Measurements from ENCODE around the gene TRIM45.
"Not testable (repeated sequence)": the region's sequence is repeated elsewhere in the genome, so short reads cannot be mapped to it uniquely, and the experiment has no call there.

The TRIM45 gene

DNA sequence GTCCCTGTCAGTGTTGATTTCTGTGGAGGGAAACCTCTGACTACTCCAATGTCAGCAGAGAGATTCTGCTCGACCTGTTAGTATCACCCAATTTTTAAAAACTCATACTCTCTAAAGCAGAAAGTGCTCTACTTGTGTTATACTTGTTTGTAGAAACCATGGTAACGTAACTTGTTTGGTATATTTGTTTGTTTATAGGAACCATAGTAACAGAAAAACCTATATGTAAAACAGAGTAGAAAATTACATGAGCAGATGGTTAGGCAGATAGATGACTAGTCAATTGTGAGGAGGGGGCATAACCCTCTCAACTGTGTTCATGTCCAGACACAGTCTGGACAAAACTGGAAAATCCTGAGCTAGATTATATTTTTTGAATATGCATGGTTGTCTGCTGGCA is 6.7 kb downstream of the TRIM45 start:
- TF ChIP-seq POLR2AphosphoS5 (IDR thresholded peaks at IDR 0.05; ENCODE audit: low read depth, low read length), result no peak
- no peak for TF ChIP-seq POLR2A (IDR thresholded peaks at IDR 0.05; ENCODE audit: low read depth, low read length)
- no peak for TF ChIP-seq TAF1 (IDR thresholded peaks at IDR 0.05; ENCODE audit: borderline replicate concordance, low read depth, low read length)
- DNase-seq (ENCODE audit: insufficient read length), result no peak
- FAIRE-seq, result no peak

DNA sequence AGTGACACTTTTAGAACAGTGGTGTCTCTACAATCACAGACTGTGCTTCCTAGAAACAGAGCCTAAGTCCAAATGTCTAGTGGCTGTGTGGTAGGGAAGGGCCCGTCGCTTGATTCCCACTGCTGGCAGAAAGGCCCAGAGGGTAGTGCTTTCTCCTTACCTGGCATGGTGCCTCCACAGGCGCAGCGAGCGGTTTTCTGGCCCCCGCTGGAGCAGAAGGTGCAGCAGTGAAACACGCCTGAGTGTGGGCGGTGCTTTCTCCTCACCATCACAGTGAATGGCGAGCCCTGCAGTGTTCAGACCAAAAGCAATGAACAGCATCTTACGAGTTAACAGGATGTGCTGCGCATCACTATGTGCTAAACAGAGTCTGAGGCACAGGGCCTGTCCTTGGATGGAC is 8.3 kb downstream of the TRIM45 start:
- TF ChIP-seq POLR2A (IDR thresholded peaks at IDR 0.05; ENCODE audit: low read depth, low read length) (no peak), POLR2AphosphoS5 (IDR thresholded peaks at IDR 0.05; ENCODE audit: low read depth, low read length) (no peak), TAF1 (IDR thresholded peaks at IDR 0.05; ENCODE audit: borderline replicate concordance, low read depth, low read length) (no peak)
- FAIRE-seq (no peak), DNase-seq (ENCODE audit: insufficient read length) (no peak)

DNA sequence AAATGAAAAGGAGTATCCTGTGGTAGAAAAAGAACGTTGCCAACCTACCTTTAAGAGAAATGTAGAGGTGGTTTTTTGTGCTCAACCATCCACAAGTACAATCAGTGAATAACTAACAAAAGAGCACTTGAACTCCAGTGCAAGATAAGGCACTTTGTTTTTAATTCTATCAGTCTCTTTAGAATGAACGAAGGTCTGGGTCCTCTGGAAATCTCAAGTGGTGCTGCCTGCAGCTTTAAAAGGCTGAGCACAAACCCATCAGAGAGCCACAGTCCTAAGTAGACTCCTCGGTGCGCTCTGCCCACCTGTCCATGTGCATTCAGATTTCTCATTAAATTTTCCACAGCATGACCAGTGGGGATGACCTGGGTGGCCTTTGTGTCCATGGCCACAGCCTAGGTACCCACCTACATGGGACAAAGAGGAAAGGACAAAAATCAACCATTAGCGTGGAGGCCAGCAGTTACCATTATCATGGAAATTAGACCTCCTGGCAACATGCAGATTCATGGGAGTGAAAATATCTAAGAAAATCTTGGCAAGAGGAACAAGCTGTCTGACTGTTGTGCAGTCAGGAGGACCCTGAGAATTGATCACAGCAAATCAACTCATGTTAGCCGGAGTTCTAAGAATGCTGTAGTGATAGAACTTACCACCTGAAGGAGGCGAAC is 9.4 kb downstream of the TRIM45 start:
- DNase-seq (ENCODE audit: insufficient read length) (no peak), FAIRE-seq (no peak)
- TF ChIP-seq TAF1 (IDR thresholded peaks at IDR 0.05; ENCODE audit: borderline replicate concordance, low read depth, low read length), result no peak
- no peak for TF ChIP-seq POLR2A (IDR thresholded peaks at IDR 0.05; ENCODE audit: low read depth, low read length)
- no peak for TF ChIP-seq POLR2AphosphoS5 (IDR thresholded peaks at IDR 0.05; ENCODE audit: low read depth, low read length)

DNA sequence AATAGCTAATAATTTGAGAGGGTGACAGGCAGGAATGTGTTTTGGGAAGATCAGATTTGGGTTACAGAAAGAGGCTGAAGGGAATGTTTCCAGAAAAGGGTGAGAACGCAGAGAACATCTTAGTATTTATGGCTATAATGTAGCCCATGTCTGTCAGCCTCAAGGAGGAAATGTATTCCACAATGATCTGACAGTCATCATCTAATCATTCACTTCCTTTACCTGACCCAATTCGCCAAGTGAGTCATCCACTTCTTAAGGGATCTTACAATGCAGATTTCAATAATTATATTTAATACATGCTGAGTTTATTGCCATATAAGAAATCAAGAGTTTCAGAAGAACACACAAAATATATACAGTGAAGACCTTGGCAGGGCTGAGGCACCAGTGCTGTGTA is 10.8 kb downstream of the TRIM45 start:
- TF ChIP-seq POLR2AphosphoS5 (IDR thresholded peaks at IDR 0.05; ENCODE audit: low read depth, low read length), result no peak
- no peak for TF ChIP-seq POLR2A (IDR thresholded peaks at IDR 0.05; ENCODE audit: low read depth, low read length)
- TF ChIP-seq TAF1 (IDR thresholded peaks at IDR 0.05; ENCODE audit: borderline replicate concordance, low read depth, low read length), result no peak

DNA sequence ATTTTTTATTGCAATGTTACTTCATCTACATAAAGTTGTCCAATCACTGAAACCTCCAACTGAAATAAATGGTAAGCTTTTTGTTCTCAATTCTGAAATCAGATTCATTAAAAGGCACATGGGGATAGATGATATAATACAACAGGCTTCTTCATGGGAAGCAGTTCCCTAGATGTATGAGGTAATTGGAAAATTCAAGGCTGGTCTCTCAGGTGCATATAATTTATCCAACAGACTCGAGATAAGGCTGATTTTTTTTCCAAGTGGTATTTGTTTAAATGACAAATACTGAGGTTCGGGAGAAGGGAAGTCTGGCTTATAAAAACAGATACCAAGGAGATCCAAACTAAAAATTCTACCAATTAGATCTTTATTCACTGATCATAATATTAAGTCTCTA is 14.2 kb downstream of the TRIM45 start:
- FAIRE-seq (no peak), DNase-seq (ENCODE audit: insufficient read length) (no peak)
- TF ChIP-seq TAF1 (IDR thresholded peaks at IDR 0.05; ENCODE audit: borderline replicate concordance, low read depth, low read length), result no peak

More for the DNA sequence above, 10.8 kb downstream of the TRIM45 start:
- DNase-seq (ENCODE audit: insufficient read length), result no peak
- no peak for FAIRE-seq

DNA sequence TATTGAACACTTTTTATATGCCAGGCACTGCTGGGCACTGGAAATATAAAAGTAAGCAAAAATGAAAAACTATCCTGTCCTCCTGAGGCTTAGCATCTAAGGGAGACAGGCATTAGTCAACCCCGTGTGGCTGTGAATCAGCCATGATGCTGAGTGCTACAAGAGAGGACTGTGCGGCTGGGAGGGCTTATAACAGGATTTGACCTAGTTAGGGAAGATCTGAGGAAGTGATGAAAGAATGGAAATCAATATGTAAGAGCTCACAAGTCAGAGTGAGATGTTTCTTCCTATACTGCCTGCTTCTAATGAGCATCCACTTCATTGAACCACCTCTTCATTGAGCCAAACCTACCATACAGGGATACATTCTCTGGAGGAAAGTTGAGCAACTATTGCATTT is 15.1 kb downstream of the TRIM45 start:
- no peak for FAIRE-seq
- DNase-seq (ENCODE audit: insufficient read length), result no peak

DNA sequence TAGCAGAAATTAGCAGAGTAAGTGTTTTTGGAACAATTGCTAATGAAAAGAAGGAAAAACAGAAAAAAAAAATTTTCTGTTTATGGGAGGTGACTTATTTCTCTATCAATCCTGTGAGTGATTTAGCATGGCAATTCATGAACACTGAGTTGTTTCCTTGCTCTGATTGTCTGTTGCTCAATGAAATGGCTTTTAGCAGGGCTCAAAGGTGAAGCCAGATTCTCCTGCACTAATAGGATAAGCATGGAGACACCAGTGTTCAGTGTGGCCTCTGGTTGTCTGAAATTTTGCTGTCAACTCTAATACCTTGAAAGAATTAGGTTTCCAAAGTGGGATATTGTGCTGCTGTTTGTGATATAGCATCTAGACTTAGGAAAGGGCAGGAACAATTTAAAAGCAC is 15.8 kb downstream of the TRIM45 start:
- TF ChIP-seq POLR2AphosphoS5 (IDR thresholded peaks at IDR 0.05; ENCODE audit: low read depth, low read length), result no peak
- no peak for TF ChIP-seq TAF1 (IDR thresholded peaks at IDR 0.05; ENCODE audit: borderline replicate concordance, low read depth, low read length)
- TF ChIP-seq POLR2A (IDR thresholded peaks at IDR 0.05; ENCODE audit: low read depth, low read length), result no peak
- FAIRE-seq (no peak), DNase-seq (ENCODE audit: insufficient read length) (no peak)

More for the DNA sequence above, 15.1 kb downstream of the TRIM45 start:
- TF ChIP-seq POLR2A (IDR thresholded peaks at IDR 0.05; ENCODE audit: low read depth, low read length), result no peak
- TF ChIP-seq POLR2AphosphoS5 (IDR thresholded peaks at IDR 0.05; ENCODE audit: low read depth, low read length), result no peak

DNA sequence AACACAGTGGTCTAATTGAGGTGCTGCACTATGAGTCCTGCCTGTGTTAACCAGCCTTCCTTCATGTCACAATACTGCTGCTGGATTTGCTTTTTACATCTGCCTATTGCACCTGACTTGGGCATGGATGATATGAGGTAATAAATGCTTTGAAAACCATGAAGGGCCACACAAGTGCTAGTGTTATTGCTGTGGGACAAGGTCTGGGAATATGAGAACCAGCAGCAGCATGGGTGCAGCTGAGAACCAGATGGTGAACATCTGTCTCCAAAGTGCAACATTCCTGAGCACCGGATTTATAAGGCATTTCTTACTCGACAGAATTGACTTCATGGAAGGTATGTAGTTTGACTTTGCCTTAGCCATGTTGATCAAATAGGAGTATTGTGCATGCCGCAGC is 16.6 kb downstream of the TRIM45 start:
- TF ChIP-seq TAF1 (IDR thresholded peaks at IDR 0.05; ENCODE audit: borderline replicate concordance, low read depth, low read length), result no peak
- no peak for TF ChIP-seq POLR2AphosphoS5 (IDR thresholded peaks at IDR 0.05; ENCODE audit: low read depth, low read length)
- no peak for TF ChIP-seq POLR2A (IDR thresholded peaks at IDR 0.05; ENCODE audit: low read depth, low read length)
- DNase-seq (ENCODE audit: insufficient read length) (no peak), FAIRE-seq (no peak)

DNA sequence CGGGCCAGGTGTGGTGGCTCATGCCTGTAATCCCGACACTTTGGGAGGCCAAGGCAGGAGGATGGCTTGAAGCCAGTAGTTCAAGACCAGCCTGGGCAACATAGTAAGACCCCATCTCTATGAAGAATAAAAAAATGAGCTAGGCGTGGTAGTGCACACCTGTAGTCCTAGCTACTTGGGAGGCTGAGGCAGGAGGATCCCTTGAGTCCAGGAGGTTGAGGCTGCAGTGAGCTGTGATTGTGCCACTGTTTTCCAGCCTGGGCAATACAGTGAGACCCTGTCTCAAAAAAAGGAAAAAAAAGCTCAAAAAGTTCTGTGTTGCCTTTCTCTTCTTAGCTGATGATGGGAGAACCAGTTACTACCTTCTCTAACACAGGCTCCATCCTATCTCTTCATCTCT is 19.7 kb downstream of the TRIM45 start:
- not testable (repeated sequence) for DNase-seq (ENCODE audit: insufficient read length); FAIRE-seq

DNA sequence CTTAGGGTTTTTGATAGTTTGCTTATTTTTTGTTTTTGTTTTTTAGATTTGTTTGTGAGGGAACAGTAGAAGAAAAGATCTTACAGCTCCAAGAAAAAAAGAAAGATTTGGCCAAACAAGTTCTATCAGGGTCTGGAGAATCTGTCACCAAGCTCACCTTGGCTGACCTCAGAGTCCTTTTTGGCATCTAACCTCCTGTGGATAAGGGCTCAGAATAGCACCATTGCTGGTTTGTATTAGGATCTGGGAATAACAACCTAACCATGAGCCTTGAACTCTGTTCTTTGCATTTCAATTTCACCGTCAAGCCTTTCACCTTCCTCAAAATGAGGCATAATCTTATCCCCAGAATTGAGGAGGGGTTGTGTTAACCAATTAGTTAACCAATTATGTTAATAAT is 20.2 kb downstream of the TRIM45 start:
- FAIRE-seq (no peak), DNase-seq (ENCODE audit: insufficient read length) (no peak)
- TF ChIP-seq POLR2AphosphoS5 (IDR thresholded peaks at IDR 0.05; ENCODE audit: low read depth, low read length) (no peak), POLR2A (IDR thresholded peaks at IDR 0.05; ENCODE audit: low read depth, low read length) (no peak), TAF1 (IDR thresholded peaks at IDR 0.05; ENCODE audit: borderline replicate concordance, low read depth, low read length) (no peak)

DNA sequence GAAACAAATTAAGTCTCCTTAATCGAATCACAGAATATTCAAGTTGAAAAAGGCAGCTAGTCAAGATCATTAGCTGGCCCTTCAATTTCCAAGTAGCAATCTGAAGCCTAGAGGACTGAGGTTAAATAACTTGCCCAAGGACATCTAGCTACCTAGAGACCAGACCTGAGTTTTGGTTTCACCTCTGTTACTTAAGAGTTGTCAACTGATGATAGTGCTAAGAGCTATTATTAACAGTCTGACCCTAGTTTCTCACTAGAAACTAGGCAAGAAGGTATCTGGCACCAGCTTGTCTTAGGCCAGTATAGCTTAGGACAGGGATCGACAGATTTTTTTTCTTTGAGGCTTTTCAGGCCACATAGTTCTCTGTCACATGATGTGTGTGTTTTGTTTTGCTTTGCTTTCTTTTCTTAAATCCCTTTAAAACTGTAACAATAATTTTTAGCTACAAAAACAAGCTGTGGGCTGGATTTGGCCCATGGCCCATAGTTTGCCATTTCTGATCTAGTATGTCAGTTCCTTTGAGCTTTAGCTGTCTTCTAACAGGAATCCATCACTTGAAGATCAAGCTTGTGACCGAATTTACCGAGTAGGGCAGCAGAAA is 23.2 kb downstream of the TRIM45 start:
- DNase-seq (ENCODE audit: insufficient read length) (no peak), FAIRE-seq (no peak)
- no peak for TF ChIP-seq POLR2AphosphoS5 (IDR thresholded peaks at IDR 0.05; ENCODE audit: low read depth, low read length)
- TF ChIP-seq TAF1 (IDR thresholded peaks at IDR 0.05; ENCODE audit: borderline replicate concordance, low read depth, low read length), result no peak
- TF ChIP-seq POLR2A (IDR thresholded peaks at IDR 0.05; ENCODE audit: low read depth, low read length), result no peak

DNA sequence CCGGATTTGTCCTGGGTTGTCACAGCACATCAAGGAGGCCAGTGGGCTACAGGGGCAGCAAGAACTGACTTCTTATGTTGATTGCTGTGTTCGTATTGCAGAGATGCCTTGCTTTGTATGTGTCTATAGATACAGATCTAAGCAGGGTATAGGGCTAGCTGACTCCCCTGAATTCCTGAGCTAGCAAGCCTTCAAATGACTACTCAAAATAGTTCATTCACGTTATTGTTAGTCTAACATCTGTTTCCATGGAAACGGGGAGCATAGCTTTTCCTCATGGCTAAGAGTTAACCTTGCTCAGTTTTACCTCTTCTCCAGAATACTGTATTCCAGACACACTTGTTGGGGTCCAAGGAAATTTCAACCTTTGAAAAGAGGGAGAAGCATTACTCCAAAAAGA is 24.1 kb downstream of the TRIM45 start:
- DNase-seq (ENCODE audit: insufficient read length), result no peak
- no peak for FAIRE-seq
- TF ChIP-seq POLR2AphosphoS5 (IDR thresholded peaks at IDR 0.05; ENCODE audit: low read depth, low read length) (no peak), POLR2A (IDR thresholded peaks at IDR 0.05; ENCODE audit: low read depth, low read length) (no peak), TAF1 (IDR thresholded peaks at IDR 0.05; ENCODE audit: borderline replicate concordance, low read depth, low read length) (no peak)
